Fibroblast of the aortic adventitia (primary cell): Measurements from ENCODE around the gene NR1D2. TPM values are rescaled to one million over a fixed set of nuclear protein-coding genes. Genes with fewer than 3 reads are reported as not detected.

Experiments
- DNase-seq: peaks from one replicate; pipeline ENCODE4 v3.0.0-alpha.2; 2010; ENCODE audit warnings: low read depth
- H3K4me3 ChIP-seq: 2 replicates; pipeline ENCODE4 v1.5.1; 2011; ENCODE audit warnings: low read depth, mild to moderate bottlenecking, control low read depth, low read length, moderate library complexity
- CTCF ChIP-seq: IDR thresholded peaks from 2 replicates; pipeline ENCODE4 v1.5.1; 2011; ENCODE audit warnings: mild to moderate bottlenecking, low read length, control low read depth, inconsistent platforms; ENCODE audit not compliant: insufficient read depth
- total RNA-seq: library from RNA; depleted of rRNA; stranded (reverse); fragments of >200 nt; gene quantifications from 2 replicates; pipeline ENCODE4 v1.2.3, GENCODE V29; 2012; ENCODE audit warnings: low replicate concordance

The NR1D2 gene
- total RNA-seq, 1 donor = 77.3 TPM

- DNase-seq = no peak
Observed at GRCh38 chr3:23932571-23932970, 12.5 kb upstream of the NR1D2 start.

DNA sequence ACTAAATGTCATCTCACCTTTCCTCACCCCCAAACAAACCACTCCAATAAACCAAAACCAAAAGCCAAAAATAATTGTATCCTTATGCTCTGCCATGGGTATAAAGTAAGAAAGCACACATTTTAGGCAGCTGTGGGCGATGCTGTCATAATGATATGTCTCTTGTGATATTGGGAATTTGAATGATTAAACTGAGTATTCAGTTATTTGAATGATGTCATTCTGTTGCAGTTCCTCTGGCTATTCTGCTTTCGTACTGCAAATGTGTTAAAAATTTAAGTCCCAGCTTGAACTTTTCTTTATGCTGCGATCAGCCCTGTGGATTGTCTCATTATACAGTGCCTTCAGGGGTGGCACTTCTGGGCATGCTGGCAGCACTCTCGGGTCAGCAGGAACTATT lies 10.8 kb upstream of the NR1D2 start:
- no peak overlapping the region for H3K4me3 ChIP-seq
- no peak for TF ChIP-seq CTCF
- no peak for DNase-seq

More at GRCh38 chr3:23932571-23932970, 12.5 kb upstream of the NR1D2 start:
- TF ChIP-seq CTCF = no peak
- H3K4me3 ChIP-seq = no peak overlapping the region

GRCh38 chr3:23937296-23937695 lies 7.8 kb upstream of the NR1D2 start:
- no peak overlapping the region for H3K4me3 ChIP-seq
- no peak for DNase-seq
- TF ChIP-seq CTCF = no peak

- DNase-seq = no peak
- no peak overlapping the region for H3K4me3 ChIP-seq
- no peak for TF ChIP-seq CTCF
Observed at GRCh38 chr3:23938688-23939087, 6.4 kb upstream of the NR1D2 start.

DNA sequence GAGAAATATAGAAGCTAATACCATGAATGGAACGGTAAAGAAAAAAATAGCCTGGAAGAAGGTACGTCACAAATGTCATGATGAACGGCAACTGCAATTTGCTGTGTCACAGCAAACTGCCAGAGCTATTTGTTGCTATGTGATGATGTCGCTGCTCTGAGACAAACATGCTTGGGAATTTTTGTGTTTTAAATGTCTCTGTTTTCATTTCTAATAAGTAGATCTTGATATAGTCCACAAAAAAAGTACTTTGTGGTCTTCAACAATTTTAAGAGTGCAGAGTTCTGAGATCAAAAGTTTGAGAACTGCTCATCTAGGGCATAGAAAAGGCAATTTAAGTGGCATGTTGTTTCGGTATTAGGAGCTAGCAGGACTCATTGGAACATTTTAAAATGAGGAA lies 4.3 kb upstream of the NR1D2 start:
- H3K4me3 ChIP-seq = no peak overlapping the region
- no peak for DNase-seq
- no peak for TF ChIP-seq CTCF

DNA sequence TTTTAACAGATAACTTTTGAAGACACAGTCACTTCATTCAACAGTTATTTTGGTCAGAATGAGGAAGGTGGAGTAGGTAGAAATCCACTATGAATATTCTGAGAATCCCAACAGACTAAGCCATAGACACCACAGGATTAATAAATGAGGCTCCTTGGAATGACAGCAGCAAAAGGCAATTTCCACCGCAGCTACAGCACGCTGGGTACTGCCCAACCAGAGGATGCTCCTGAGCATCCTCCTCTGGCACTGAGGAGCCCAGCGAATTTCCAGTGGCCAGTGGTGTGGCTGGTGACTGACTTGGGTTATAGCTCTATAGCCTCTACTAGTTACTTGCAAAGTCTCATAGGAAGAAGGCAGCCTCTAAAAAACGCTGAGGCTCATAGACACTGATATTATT lies 3.6 kb upstream of the NR1D2 start:
- no peak for TF ChIP-seq CTCF
- no peak overlapping the region for H3K4me3 ChIP-seq
- DNase-seq = no peak

DNA sequence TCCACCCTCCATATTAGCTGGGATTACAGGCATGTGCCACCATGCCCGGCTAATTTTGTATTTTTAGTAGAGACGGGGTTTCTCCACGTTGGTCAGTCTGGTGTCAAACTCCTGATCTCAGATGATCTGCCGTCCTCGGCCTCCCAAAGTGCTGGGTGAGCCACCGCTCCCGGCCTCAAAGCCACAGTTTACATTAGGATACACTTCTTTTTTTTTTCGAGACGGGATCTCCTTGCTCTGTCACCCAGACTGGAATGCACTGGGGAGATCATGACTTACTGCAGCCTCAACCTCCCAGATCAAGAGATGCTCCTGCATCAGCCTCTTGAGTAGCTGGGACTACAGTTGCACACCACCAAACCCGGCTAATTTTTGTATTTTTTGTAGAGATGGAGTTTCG lies 2.5 kb upstream of the NR1D2 start:
- no peak for TF ChIP-seq CTCF
- H3K4me3 ChIP-seq = no peak overlapping the region
- DNase-seq = no peak
